GM21367 (cell line): ENCODE data around the gene GLI3.

Source experiments
- ATAC-seq: cut with Tn5 transposase; IDR thresholded peaks from one replicate; pipeline ENCODE4 v1.9.1; 2021; ENCODE audit not compliant: unreplicated experiment

Gene GLI3

GRCh38 chr7:42236266-42236975, 588 bp downstream of the GLI3 start:
- no peak for ATAC-seq

- no peak for ATAC-seq
Observed at GRCh38 chr7:42235741-42236161, 1.3 kb downstream of the GLI3 start.

GRCh38 chr7:42234736-42235135, 2.3 kb downstream of the GLI3 start:
- ATAC-seq: no peak

- no peak for ATAC-seq
Observed at GRCh38 chr7:42233695-42234331, 3.2 kb downstream of the GLI3 start.

- no peak for ATAC-seq
Observed at GRCh38 chr7:42233171-42233570, 3.8 kb downstream of the GLI3 start.

GRCh38 chr7:42232275-42232674, 4.7 kb downstream of the GLI3 start:
- no peak for ATAC-seq

GRCh38 chr7:42231043-42231787, 5.8 kb downstream of the GLI3 start:
- ATAC-seq: no peak

- ATAC-seq: peak; percentile 21
Observed at GRCh38 chr7:42227936-42228591, 8.9 kb downstream of the GLI3 start.

- peak; percentile 85 for ATAC-seq
Observed at GRCh38 chr7:42227541-42227935, 9.5 kb downstream of the GLI3 start.

- no peak for ATAC-seq
Observed at GRCh38 chr7:42227021-42227420, 10.0 kb downstream of the GLI3 start.

- no peak for ATAC-seq
Observed at GRCh38 chr7:42226354-42226941, 10.6 kb downstream of the GLI3 start.

- ATAC-seq: no peak
Observed at GRCh38 chr7:42224391-42225003, 12.5 kb downstream of the GLI3 start.

- ATAC-seq: no peak
Observed at GRCh38 chr7:42222891-42223290, 14.1 kb downstream of the GLI3 start.

GRCh38 chr7:42222125-42222524, 14.9 kb downstream of the GLI3 start:
- no peak for ATAC-seq

- ATAC-seq: no peak
Observed at GRCh38 chr7:42221304-42221703, 15.7 kb downstream of the GLI3 start.

GRCh38 chr7:42219447-42219846, 17.6 kb downstream of the GLI3 start:
- ATAC-seq: no peak

- ATAC-seq: no peak
Observed at GRCh38 chr7:42218248-42218647, 18.8 kb downstream of the GLI3 start.

- ATAC-seq: no peak
Observed at GRCh38 chr7:42217548-42217947, 19.5 kb downstream of the GLI3 start.

- no peak for ATAC-seq
Observed at GRCh38 chr7:42217053-42217452, 20.0 kb downstream of the GLI3 start.

GRCh38 chr7:42214060-42214679, 22.8 kb downstream of the GLI3 start:
- no peak for ATAC-seq
